NCI-H2107 treated with DMSO at 0.1 percent for 48 hours (cell line): ENCODE results near the gene EIF4EBP3.
"Not testable (repeated sequence)": the region's sequence is repeated elsewhere in the genome, so short reads cannot be mapped to it uniquely, and the experiment has no call there.

Source experiments
- DNase-seq: peaks from one replicate; lab custom pipeline; 2025; ENCODE audit not compliant: unreplicated experiment; lab: John Stamatoyannopoulos, UW

Gene EIF4EBP3

GRCh38 chr5:140575309-140575708 is 27.8 kb downstream of the EIF4EBP3 start:
- no peak for DNase-seq

GRCh38 chr5:140576776-140577201 is 29.3 kb downstream of the EIF4EBP3 start:
- DNase-seq = no peak

GRCh38 chr5:140579188-140579747 is 31.8 kb downstream of the EIF4EBP3 start:
- DNase-seq = not testable (repeated sequence)

- no peak for DNase-seq
These were observed 40.0 kb downstream of the EIF4EBP3 start for GRCh38 chr5:140587495-140587894.

- no peak for DNase-seq
These were observed 41.0 kb downstream of the EIF4EBP3 start for GRCh38 chr5:140588311-140589070.

GRCh38 chr5:140590861-140591260 is 43.4 kb downstream of the EIF4EBP3 start:
- no peak for DNase-seq

GRCh38 chr5:140591747-140592372 is 44.4 kb downstream of the EIF4EBP3 start:
- no peak for DNase-seq

- DNase-seq = not testable (repeated sequence)
These were observed 45.6 kb downstream of the EIF4EBP3 start for GRCh38 chr5:140593070-140593469.

- no peak for DNase-seq
These were observed 46.7 kb downstream of the EIF4EBP3 start for GRCh38 chr5:140594169-140594568.

GRCh38 chr5:140595538-140596300 is 48.3 kb downstream of the EIF4EBP3 start:
- DNase-seq = peak; percentile 43

- DNase-seq = no peak
These were observed 48.9 kb downstream of the EIF4EBP3 start for GRCh38 chr5:140596321-140596741.

- no peak for DNase-seq
These were observed 51.4 kb downstream of the EIF4EBP3 start for GRCh38 chr5:140598836-140599235.
